HL-60/S4 (cell line): ENCODE measurements around the gene ABCC9.
"Not testable (repeated sequence)": the region's sequence is repeated elsewhere in the genome, so short reads cannot be mapped to it uniquely, and the experiment has no call there.

Source experiments
- in situ Hi-C: fragments of 300-500 bp; cut with MboI; formaldehyde crosslinking; loops from 2 replicates; pipeline ENCODE4 v1.14.3; 2022; ENCODE audit warnings: low sequenced_read_pairs

The ABCC9 gene

DNA sequence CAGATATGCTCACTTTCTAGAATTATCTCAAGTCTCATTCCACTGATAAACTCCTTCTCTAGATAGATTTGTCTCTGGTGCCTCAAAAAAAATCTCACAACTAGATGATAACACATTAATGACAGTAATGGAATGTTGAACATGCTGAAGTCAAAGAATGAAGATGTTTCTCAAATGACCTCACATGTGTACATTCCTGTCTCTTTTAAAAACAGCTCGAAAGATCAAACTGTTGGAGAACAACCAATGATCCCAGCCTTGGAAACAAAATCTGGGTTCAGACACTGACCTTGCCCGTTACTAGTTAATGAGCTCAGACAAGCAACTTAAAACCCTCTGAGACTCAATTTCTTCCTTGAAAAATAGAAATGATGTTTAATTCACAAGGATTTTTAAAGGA is 122.0 kb downstream of the ABCC9 start:
- in situ Hi-C loops: no loop called here

DNA sequence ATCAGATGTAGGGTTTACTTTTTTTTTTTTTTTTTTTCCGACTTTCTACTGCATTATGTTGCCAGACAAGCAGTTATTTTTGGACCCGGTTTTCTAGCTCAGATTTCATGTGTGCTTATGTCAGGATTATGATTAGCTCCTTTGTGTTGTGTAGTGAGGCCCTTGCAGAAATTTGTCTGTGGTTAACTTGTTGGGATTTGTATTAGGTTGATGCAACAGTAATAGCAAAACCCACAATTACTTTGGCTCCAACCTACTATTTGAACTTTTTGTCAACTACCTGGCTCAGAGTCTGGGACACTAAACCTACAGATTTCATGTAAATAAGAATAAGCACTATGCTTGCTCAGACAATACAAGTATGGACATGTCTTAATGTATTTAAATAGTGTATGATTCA is 122.6 kb downstream of the ABCC9 start:
- in situ Hi-C loops: no loop called here

DNA sequence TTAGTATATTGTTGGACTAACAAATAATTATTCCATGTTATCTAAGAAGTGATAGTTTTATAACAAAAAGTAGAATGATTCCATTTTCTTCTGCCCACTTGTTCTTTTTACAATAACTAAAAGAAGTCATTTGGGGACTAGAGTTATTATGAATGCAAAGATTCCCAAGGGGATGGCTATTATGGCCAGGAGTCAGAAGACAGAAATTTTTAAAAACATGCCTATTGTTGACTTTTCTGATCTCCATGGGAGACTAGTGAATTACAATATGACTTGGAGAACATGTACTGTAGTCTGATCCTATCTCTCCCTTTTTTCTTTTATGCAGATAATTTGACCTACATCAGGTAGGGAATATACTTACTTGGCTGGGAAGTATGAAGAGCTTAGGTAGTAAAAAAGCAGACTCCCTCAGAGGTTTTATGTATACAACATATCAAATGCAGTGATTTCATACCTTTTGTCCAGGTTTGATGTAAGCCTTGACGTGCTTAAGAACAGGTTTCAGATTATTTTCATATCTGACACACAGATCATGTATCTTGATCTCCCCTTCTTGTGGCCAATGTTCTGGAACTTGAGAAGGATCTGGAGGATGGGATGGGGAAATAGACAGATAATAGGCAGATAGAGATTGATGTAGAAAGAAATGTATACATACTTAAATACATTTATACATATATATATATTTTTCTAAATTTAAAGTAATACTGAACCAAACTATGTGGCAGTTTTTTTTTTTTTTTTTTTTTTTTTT is 125.7 kb downstream of the ABCC9 start:
- in situ Hi-C loops: no loop called here

- in situ Hi-C loops: no loop called here
Observed at GRCh38 chr12:21814814-21815213, 126.4 kb downstream of the ABCC9 start.

- in situ Hi-C loops: no loop called here
Observed at GRCh38 chr12:21814327-21814726, 126.9 kb downstream of the ABCC9 start.

GRCh38 chr12:21813751-21814150 is 127.5 kb downstream of the ABCC9 start:
- in situ Hi-C loops: no loop called here

- in situ Hi-C loops: no loop called here
Observed at GRCh38 chr12:21813125-21813524, 128.1 kb downstream of the ABCC9 start.

- in situ Hi-C loops: not testable (repeated sequence)
Observed at GRCh38 chr12:21812340-21812739, 128.9 kb downstream of the ABCC9 start.

DNA sequence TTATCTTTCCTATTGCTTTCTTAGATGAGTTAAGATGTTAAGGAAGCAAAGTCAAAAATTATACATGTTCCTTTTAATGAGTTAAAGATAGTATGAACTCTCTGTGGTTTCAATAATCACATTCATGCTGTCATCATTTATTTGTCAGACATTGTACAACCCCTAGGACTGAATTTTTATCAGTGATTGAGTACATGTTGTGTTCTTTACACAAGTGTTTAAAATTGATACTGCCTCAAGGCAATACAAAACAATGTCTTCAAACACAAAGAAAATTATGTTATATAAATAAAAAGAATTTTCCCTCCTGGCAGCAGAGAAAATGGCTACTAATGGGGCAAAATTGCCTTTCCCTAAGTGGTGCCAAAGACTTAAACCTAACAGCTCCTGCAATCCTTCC is 132.1 kb downstream of the ABCC9 start:
- in situ Hi-C loops: no loop called here

GRCh38 chr12:21806255-21806654 is 135.0 kb downstream of the ABCC9 start:
- in situ Hi-C loops: no loop called here

- in situ Hi-C loops: no loop called here
Observed at GRCh38 chr12:21801522-21802288, 139.5 kb downstream of the ABCC9 start.

- in situ Hi-C loops: no loop called here
Observed at GRCh38 chr12:21800011-21800410, 141.2 kb downstream of the ABCC9 start.

GRCh38 chr12:21797539-21797938 is 143.7 kb downstream of the ABCC9 start:
- in situ Hi-C loops: no loop called here

GRCh38 chr12:21795648-21796328 is 145.4 kb downstream of the ABCC9 start:
- in situ Hi-C loops: no loop called here

DNA sequence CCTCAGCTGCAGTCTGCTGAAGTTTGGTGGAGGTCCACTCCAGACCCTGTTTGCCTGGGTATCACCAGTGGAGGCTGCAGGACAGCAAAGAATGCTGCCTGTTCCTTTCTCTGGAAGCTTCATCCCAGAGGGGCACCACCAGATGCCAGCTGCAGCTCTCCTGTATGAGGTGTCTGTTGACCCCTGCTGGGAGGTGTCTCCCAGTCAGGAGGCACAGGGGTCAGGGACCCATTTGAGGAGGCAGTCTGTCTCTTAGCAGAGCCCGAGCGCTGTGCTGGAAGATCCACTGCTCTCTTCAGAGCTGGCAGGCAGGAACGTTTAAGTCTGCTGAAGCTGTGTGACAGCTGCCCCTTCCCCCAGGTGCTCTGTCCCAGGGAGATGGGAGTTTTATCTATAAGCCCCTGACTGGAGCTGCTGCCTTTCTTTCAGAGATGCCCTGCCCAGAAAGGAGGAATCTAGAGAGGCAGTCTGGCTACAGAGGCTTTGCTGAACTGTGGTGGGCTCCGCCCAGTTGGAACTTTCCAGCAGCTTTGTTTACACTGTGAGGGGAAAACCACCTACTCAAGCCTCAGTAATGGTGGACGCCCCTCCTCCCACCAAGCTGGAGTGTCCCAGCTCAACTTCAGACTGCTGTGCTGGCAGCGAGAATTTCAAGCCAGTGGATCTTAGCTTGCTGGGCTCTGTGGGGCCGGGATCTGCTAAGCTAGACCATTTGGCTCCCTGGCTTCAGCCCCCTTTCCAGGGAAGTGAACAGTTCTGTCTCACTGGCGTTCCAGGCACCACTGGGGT is 146.2 kb downstream of the ABCC9 start:
- in situ Hi-C loops: not testable (repeated sequence)

GRCh38 chr12:21789687-21790086 is 151.5 kb downstream of the ABCC9 start:
- in situ Hi-C loops: not testable (repeated sequence)

- in situ Hi-C loops: no loop called here
Observed at GRCh38 chr12:21788089-21788983, 152.9 kb downstream of the ABCC9 start.

DNA sequence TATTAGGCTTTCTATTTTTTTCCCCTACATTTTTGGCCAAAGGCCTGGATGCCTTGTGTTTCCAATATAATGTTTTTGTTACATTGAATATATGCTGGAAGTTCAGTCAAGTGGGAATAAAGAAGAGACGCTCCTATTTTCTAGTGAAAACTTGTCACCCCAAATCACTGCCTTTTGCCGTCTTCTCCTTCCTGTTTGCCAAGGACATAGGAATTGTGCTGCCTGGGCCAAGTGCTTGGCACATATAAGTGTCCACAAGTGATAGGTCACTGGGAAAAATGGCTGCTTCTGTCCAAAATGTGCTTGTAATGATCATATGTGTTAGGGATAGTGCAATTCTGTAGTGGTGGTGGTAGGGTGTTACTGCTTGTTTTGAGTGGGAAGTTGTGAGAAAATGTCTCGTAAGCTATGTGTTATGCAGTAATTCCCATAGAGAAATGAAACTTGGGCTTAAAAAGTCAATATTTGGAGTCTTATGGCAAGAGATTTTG is 155.1 kb downstream of the ABCC9 start:
- in situ Hi-C loops: no loop called here

- in situ Hi-C loops: not testable (repeated sequence)
Observed at GRCh38 chr12:21782723-21783122, 158.5 kb downstream of the ABCC9 start.

DNA sequence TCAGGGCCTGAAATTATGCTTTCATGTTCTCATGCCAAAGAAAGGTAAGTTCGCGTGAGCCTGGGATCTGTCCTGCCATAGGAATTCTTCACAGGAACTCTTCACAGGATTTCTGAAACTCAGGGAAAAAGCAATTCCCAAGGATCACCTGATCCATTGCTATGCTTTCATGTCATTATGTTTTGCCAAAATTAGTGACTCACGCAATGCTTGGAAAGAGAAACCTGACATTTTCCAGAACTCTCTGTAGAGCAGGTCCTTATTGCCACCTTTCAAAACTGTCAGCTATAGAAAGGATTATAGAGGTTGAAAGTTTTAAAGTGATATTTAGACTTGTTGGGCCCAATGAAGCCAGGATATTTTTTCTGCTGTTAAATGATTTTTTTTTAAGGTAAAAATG is 160.4 kb downstream of the ABCC9 start:
- in situ Hi-C loops: no loop called here
